ENCODE measurements around the gene PDIA4.

- TF ChIP-seq CTCF (IDR thresholded peaks at IDR 0.05) (no peak), POLR2A (IDR thresholded peaks at IDR 0.05) (no peak)
Observed at GRCh38 chr7:149074116-149074885, 46.0 kb upstream of the PDIA4 start.

Data from uterus (tissue), 2 donors.